PC-9 (cell line): ENCODE results near the gene ELFN1. TPM values are rescaled to one million over a fixed set of nuclear protein-coding genes. Genes with fewer than 3 reads are reported as not detected.

Source experiments
- BruUV-seq: library from RNA; stranded (reverse); fragments of 400-500 nt; replicated peaks from 2 replicates; lab custom pipeline; 2021; lab: Mats Ljungman, UMichigan
- CTCF ChIA-PET: fragments of 300-600 bp; sonication (Branson Sonifier 250); formaldehyde crosslinking; loops from one replicate; lab custom pipeline; 2022; ENCODE audit warnings: antibody characterized with exemption; lab: Charles Lee
- POLR2A ChIA-PET: fragments of 300-600 bp; sonication (Branson Sonifier 250); formaldehyde crosslinking; loops from one replicate; lab custom pipeline; 2022; ENCODE audit warnings: antibody characterized with exemption; ENCODE audit not compliant: unreplicated experiment; lab: Charles Lee
- DNase-seq, 2 experiments: peaks; one replicate each; pipeline versions ENCODE4 v3.0.0 to v3.0.0-alpha.2; 2015 to 2022; ENCODE audit warnings: mixed read lengths in 1 of 2
- H2AFZ ChIP-seq: fragments of 200-600 bp; sonication (generic); 2 replicates; pipeline ENCODE4 v1.8.1; 2017; ENCODE audit warnings: antibody characterized with exemption
- H3F3A ChIP-seq: fragments of 200-600 bp; sonication (generic); 2 replicates; pipeline ENCODE4 v1.8.1; 2017; ENCODE audit warnings: antibody characterized with exemption, mild to moderate bottlenecking, low read depth; ENCODE audit not compliant: insufficient read depth
- H3K27ac ChIP-seq: fragments of 200-600 bp; sonication (generic); 2 replicates; pipeline ENCODE4 v1.6.1; 2016; ENCODE audit warnings: mixed run types
- H3K27me3 ChIP-seq: fragments of 200-600 bp; sonication (generic); 2 replicates; pipeline ENCODE4 v1.6.1; 2016; ENCODE audit warnings: low read depth, mixed run types; ENCODE audit not compliant: insufficient read depth
- H3K36me3 ChIP-seq: fragments of 200-600 bp; sonication (generic); 2 replicates; pipeline ENCODE4 v1.6.1; 2016; ENCODE audit warnings: low read depth, mixed run types
- H3K4me1 ChIP-seq: fragments of 200-600 bp; sonication (generic); replicated peaks from 2 replicates; pipeline ENCODE4 v1.6.1; 2016; ENCODE audit warnings: mixed run types; ENCODE audit not compliant: insufficient read depth
- H3K4me2 ChIP-seq: fragments of 200-600 bp; sonication (generic); 2 replicates; pipeline ENCODE4 v1.6.1; 2017; ENCODE audit warnings: mixed run types
- H3K4me3 ChIP-seq: fragments of 200-600 bp; sonication (generic); 2 replicates; pipeline ENCODE4 v1.6.1; 2016; ENCODE audit warnings: mixed run types
- H3K79me2 ChIP-seq: fragments of 200-600 bp; sonication (generic); 2 replicates; pipeline ENCODE4 v1.6.1; 2017; ENCODE audit warnings: low read depth, mixed run types
- H3K9me2 ChIP-seq: fragments of 200-600 bp; sonication (generic); 2 replicates; pipeline ENCODE4 v1.8.1; 2017; ENCODE audit warnings: mild to moderate bottlenecking; ENCODE audit not compliant: insufficient read depth
- H3K9me3 ChIP-seq: fragments of 200-600 bp; sonication (generic); 2 replicates; pipeline ENCODE4 v1.8.1; 2016; ENCODE audit warnings: low read depth; ENCODE audit not compliant: insufficient read depth
- H4K20me1 ChIP-seq: fragments of 200-600 bp; sonication (generic); 2 replicates; pipeline ENCODE4 v1.8.1; 2017; ENCODE audit not compliant: insufficient read depth
- EZH2 ChIP-seq: fragments of 200-600 bp; sonication (generic); IDR thresholded peaks from 2 replicates; pipeline ENCODE4 v1.8.0; 2017; ENCODE audit warnings: antibody characterized with exemption, low read depth
- intact Hi-C: fragments of 100-400 bp; cut with micrococcal nuclease; formaldehyde crosslinking; loops from one replicate; pipeline ENCODE4 v1.10.0; 2022; ENCODE audit not compliant: unreplicated experiment
- total RNA-seq: library from RNA; stranded (reverse); gene quantifications from 2 replicates; pipeline ENCODE4 v1.2.3, GENCODE V29; 2021
- TF ChIP-seq, protein P1 (sequence below): fragments of 200-600 bp; sonication (generic); conservative IDR thresholded peaks from 2 replicates; pipeline ENCODE4 v1.6.1; 2017; ENCODE audit warnings: mixed run types, antibody characterized with exemption, mild to moderate bottlenecking, moderate library complexity

ELFN1 gene
- total RNA-seq, 1 experiment from 2014 or later = 0.09 TPM

DNA sequence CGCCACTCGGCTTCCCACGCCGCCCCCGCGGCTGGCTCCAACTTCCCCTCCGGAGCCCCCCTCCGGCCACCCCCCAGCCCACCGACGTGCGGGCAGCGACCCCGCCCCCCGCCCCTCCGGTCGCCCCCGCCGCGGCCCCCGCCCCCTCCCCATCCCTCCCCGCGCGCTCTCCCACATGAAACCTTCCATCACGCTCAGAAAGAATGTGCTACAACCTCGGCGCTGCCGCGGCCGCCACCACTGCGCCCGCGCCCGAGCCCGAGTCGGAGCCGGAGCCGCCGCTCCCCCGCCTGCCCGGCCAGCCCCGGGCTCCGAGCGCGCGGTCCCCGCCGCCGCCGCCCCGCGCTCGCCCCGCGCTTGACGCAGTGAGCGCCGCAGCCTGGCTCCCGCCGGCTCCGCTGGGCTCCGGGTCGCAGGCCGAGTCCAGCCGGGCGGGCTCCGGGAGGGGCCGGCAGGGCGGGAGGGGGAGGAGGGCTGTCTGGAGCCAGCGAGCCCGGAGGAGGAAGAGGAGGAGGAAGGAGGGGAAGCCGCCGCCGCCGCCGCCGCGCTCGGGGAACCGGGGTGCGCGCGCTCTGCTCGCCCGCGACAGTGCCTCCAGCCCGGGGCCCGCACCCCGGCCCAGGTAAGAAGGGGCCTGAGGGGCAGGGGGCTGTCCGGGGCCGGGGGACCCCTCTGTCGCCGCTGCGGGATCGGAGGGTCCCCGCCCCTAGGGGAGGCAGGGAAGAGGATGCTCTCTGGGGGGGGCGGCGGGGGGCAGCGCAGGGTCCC lies 4.3 kb upstream of the ELFN1 start:
- peaks cover 55% of the 10 kb centered on the region for H3K27me3 ChIP-seq
- intact Hi-C loops = loop anchor here (10.0 kb wide), 1 partner anchor 539 kb away; no protein-coding TSS in a partner anchor
- H3K27ac ChIP-seq = no peak overlapping the region
- peak overlapping the region; percentile 57 for H3K4me2 ChIP-seq
- no peaks in the 10 kb centered on the region for H3K9me2 ChIP-seq
- BruUV-seq = no TSS peak
- H3K9me3 ChIP-seq = no peaks in the 10 kb centered on the region
- peak overlapping the region; percentile 11; the same call in 1 of the 2 replicates for H3K4me3 ChIP-seq
- DNase-seq = peak in 1 of 2 experiments; percentile 45
- H3K79me2 ChIP-seq = no peaks in the 10 kb centered on the region
- H3K4me1 ChIP-seq = peaks cover 8% of the 10 kb centered on the region; the same call in 1 of the 2 replicates
- TF ChIP-seq, protein P1, sequence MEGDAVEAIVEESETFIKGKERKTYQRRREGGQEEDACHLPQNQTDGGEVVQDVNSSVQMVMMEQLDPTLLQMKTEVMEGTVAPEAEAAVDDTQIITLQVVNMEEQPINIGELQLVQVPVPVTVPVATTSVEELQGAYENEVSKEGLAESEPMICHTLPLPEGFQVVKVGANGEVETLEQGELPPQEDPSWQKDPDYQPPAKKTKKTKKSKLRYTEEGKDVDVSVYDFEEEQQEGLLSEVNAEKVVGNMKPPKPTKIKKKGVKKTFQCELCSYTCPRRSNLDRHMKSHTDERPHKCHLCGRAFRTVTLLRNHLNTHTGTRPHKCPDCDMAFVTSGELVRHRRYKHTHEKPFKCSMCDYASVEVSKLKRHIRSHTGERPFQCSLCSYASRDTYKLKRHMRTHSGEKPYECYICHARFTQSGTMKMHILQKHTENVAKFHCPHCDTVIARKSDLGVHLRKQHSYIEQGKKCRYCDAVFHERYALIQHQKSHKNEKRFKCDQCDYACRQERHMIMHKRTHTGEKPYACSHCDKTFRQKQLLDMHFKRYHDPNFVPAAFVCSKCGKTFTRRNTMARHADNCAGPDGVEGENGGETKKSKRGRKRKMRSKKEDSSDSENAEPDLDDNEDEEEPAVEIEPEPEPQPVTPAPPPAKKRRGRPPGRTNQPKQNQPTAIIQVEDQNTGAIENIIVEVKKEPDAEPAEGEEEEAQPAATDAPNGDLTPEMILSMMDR = no peak
- TF ChIP-seq EZH2 = 0 out of 2 replicates have a peak, but pooled peaks have one; percentile 71
- no peaks in the 10 kb centered on the region for H3K36me3 ChIP-seq
- peaks cover 10% of the 10 kb centered on the region; the same call in 1 of the 2 replicates for H3F3A ChIP-seq
- CTCF ChIA-PET = no interaction called here
- no peak overlapping the region for H2AFZ ChIP-seq
- no peaks in the 10 kb centered on the region; the same call in 1 of the 2 replicates for H4K20me1 ChIP-seq
- POLR2A ChIA-PET = no interaction called here

DNA sequence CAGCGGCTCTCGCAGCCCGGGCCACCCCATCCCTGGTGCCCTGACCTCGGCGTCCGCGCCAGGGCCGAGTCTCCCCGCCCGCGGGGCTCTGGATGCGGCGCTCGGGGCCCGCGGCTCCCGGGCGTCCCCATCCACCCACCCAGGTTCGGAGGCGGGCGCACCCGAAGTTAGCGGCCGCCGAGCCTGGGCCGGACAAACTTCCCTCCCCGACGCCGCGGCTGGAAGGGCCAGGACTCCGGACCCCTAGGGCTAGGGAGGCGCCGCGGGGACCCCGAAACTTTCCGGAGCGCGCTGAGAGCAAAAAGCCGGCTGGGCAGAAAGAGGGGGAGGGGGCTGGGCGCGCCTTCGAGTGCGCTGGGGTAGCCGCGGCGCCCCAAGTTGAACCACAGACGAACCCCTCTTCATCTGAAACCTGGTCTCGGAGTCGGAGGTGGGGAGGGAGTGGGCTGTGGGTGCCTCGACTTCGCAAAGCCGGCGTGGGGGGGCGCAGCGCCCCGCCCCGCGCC lies 3.7 kb upstream of the ELFN1 start:
- DNase-seq = no peak
- H3K27ac ChIP-seq = no peak overlapping the region
- TF ChIP-seq EZH2 = no peak
- TF ChIP-seq, protein P1 = no peak
- H3K4me1 ChIP-seq = peaks cover 8% of the 10 kb centered on the region; the same call in 1 of the 2 replicates
- peak overlapping the region; percentile 13; the same call in 1 of the 2 replicates for H3K4me2 ChIP-seq
- CTCF ChIA-PET = no interaction called here
- H2AFZ ChIP-seq = no peak overlapping the region
- peaks cover 10% of the 10 kb centered on the region; the same call in 1 of the 2 replicates for H3F3A ChIP-seq
- intact Hi-C loops = loop anchor here (10.0 kb wide), 1 partner anchor 538 kb away; no protein-coding TSS in a partner anchor
- peak overlapping the region; percentile 11; the same call in 1 of the 2 replicates for H3K4me3 ChIP-seq
- no peaks in the 10 kb centered on the region for H3K9me3 ChIP-seq
- no peaks in the 10 kb centered on the region for H3K9me2 ChIP-seq
- peaks cover 59% of the 10 kb centered on the region for H3K27me3 ChIP-seq
- H4K20me1 ChIP-seq = no peaks in the 10 kb centered on the region; the same call in 1 of the 2 replicates
- BruUV-seq = no TSS peak
- no peaks in the 10 kb centered on the region for H3K79me2 ChIP-seq
- POLR2A ChIA-PET = no interaction called here
- H3K36me3 ChIP-seq = no peaks in the 10 kb centered on the region

DNA sequence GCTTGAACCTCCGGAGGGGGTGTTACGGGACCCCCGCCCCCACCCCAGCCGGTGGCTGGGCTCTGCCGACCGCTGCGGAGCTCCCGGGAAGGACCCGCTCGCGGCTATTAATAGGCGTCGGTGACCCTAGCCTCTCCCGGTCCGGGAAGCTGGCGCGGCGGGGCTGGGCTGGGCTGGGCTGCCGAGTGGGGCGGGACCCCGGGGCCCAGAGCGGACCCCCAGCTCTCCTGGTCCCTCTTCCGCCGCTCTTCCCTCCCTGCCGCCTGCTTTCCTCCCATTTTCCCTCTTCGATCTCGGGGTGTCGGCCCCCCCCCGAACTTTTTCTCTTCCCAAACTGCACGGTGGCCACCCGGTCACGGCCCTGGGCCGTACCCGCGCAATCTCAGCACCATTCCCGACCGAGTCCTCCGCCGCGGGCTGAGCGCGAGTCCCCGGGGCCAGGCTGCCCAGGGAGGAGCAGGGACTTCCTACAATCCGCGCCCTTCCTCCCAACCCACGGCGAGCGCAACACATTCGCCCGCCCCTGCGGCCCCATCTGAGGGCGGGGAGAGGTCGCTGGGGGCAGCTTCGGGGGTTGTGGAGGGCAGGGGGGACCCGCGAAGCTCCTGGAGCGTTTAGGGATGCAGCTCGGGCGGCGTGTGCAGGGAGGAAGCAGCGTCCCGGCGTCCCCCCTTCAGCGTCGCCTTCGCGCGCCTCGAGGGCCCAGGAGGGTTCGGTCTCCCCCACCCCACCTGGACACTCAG lies 3.1 kb upstream of the ELFN1 start:
- no peak overlapping the region for H3K4me3 ChIP-seq
- H3K36me3 ChIP-seq = no peaks in the 10 kb centered on the region
- no TSS peak for BruUV-seq
- no peaks in the 10 kb centered on the region for H3K79me2 ChIP-seq
- DNase-seq = no peak
- H3K4me2 ChIP-seq = peak overlapping the region; percentile 13; the same call in 1 of the 2 replicates
- H3K27me3 ChIP-seq = peaks cover 61% of the 10 kb centered on the region
- peaks cover 8% of the 10 kb centered on the region; the same call in 1 of the 2 replicates for H3K4me1 ChIP-seq
- ChIA-PET CTCF (interaction anchor here (0.7 kb wide), 1 partner anchor 555 kb away, joined by 10 read pairs; no protein-coding TSS in a partner anchor), POLR2A (no interaction called here)
- no peaks in the 10 kb centered on the region; the same call in 1 of the 2 replicates for H4K20me1 ChIP-seq
- H3K9me2 ChIP-seq = no peaks in the 10 kb centered on the region
- intact Hi-C loops = loop anchor here (10.0 kb wide), 1 partner anchor 538 kb away; no protein-coding TSS in a partner anchor
- no peaks in the 10 kb centered on the region for H3K9me3 ChIP-seq
- TF ChIP-seq, protein P1 = no peak
- no peak for TF ChIP-seq EZH2
- H3F3A ChIP-seq = peaks cover 10% of the 10 kb centered on the region; the same call in 1 of the 2 replicates
- no peak overlapping the region for H3K27ac ChIP-seq
- no peak overlapping the region for H2AFZ ChIP-seq
